PC-3 (cell line): ENCODE data around the gene ARHGAP4. TPM values are rescaled to one million over a fixed set of nuclear protein-coding genes. Genes with fewer than 3 reads are reported as not detected.

Source experiments
- ATAC-seq: fragments of 200-7000 bp; cut with Tn5 transposase; 2 replicates; pipeline ENCODE4 v1.9.1; 2020; ENCODE audit warnings: mild to moderate bottlenecking, moderate library complexity
- BruUV-seq: library from RNA; stranded (reverse); fragments of 400-500 nt; replicated peaks from 2 replicates; lab custom pipeline; 2021; lab: Mats Ljungman, UMichigan
- CTCF ChIA-PET: fragments of 300-600 bp; sonication (Branson Sonifier 250); formaldehyde crosslinking; loops from one replicate; lab custom pipeline; 2022; ENCODE audit warnings: antibody characterized with exemption; lab: Charles Lee
- POLR2A ChIA-PET: fragments of 300-600 bp; sonication (Branson Sonifier 250); formaldehyde crosslinking; loops from one replicate; lab custom pipeline; 2022; ENCODE audit warnings: antibody characterized with exemption; ENCODE audit not compliant: unreplicated experiment; lab: Charles Lee
- DNase-seq: peaks from one replicate; pipeline ENCODE4 v3.0.0-alpha.2; 2015
- H2AFZ ChIP-seq: fragments of 300-600 bp; sonication (generic); 2 replicates; pipeline ENCODE4 v1.6.0; 2016; ENCODE audit warnings: antibody characterized with exemption, low read length
- H3F3A ChIP-seq: fragments of 300-600 bp; sonication (generic); one replicate; pipeline ENCODE4 v1.6.0; 2017; ENCODE audit warnings: antibody characterized with exemption, low read length, control low read depth, mild to moderate bottlenecking; ENCODE audit not compliant: unreplicated experiment
- H3K27ac ChIP-seq: fragments of 300-600 bp; sonication (generic); 2 replicates; pipeline ENCODE4 v1.5.1; 2016; ENCODE audit warnings: mild to moderate bottlenecking, low read length
- H3K27me3 ChIP-seq: fragments of 300-600 bp; sonication (generic); 2 replicates; pipeline ENCODE4 v1.6.1; 2016; ENCODE audit warnings: low read length, mixed read lengths
- H3K36me3 ChIP-seq: fragments of 300-600 bp; sonication (generic); 2 replicates; pipeline ENCODE4 v1.6.1; 2016; ENCODE audit warnings: low read depth, mixed run types, low read length, mixed read lengths
- H3K4me1 ChIP-seq: fragments of 300-600 bp; sonication (generic); 2 replicates; pipeline ENCODE4 v1.5.1; 2016; ENCODE audit warnings: low read length; ENCODE audit not compliant: insufficient read depth
- H3K4me2 ChIP-seq: fragments of 300-600 bp; sonication (generic); 2 replicates; pipeline ENCODE4 v1.6.0; 2016; ENCODE audit warnings: low read length
- H3K4me3 ChIP-seq: fragments of 300-600 bp; sonication (generic); 2 replicates; pipeline ENCODE4 v1.5.1; 2016; ENCODE audit warnings: mild to moderate bottlenecking, low read length, mixed read lengths
- H3K79me2 ChIP-seq: fragments of 300-600 bp; sonication (generic); 2 replicates; pipeline ENCODE4 v1.6.1; 2017; ENCODE audit warnings: low read length, mixed read lengths
- H3K9ac ChIP-seq: fragments of 300-600 bp; sonication (generic); 2 replicates; pipeline ENCODE4 v1.6.0; 2016; ENCODE audit warnings: mild to moderate bottlenecking, low read length
- H3K9me2 ChIP-seq: fragments of 300-600 bp; sonication (generic); replicated peaks from 2 replicates; pipeline ENCODE4 v1.6.1; 2016; ENCODE audit warnings: mixed run types, low read length, mixed read lengths
- H3K9me3 ChIP-seq: fragments of 300-600 bp; sonication (generic); 2 replicates; pipeline ENCODE4 v1.6.1; 2016; ENCODE audit warnings: low read length, mixed read lengths
- H4K20me1 ChIP-seq: fragments of 300-600 bp; sonication (generic); 2 replicates; pipeline ENCODE4 v1.6.1; 2016; ENCODE audit warnings: low read length, mixed read lengths
- CTCF ChIP-seq: fragments of 300-600 bp; sonication (generic); conservative IDR thresholded peaks from 2 replicates; pipeline ENCODE4 v1.5.1; 2017; ENCODE audit warnings: antibody characterized with exemption, low read depth, mild to moderate bottlenecking, low read length
- EZH2 ChIP-seq: fragments of 300-600 bp; sonication (generic); IDR thresholded peaks from one replicate; pipeline ENCODE4 v1.6.1; 2017; ENCODE audit warnings: antibody characterized with exemption, mild to moderate bottlenecking, low read length; ENCODE audit not compliant: unreplicated experiment
- EZH2phosphoT487 ChIP-seq: fragments of 300-600 bp; sonication (generic); IDR thresholded peaks from 2 replicates; pipeline ENCODE4 v1.6.1; 2018; ENCODE audit warnings: mild to moderate bottlenecking, antibody characterized with exemption, low read length, borderline replicate concordance
- intact Hi-C: fragments of 100-400 bp; cut with micrococcal nuclease; formaldehyde crosslinking; loops from 2 replicates; pipeline ENCODE4 v1.9.0; 2023
- total RNA-seq: library from RNA; depleted of rRNA; stranded (reverse); fragments of >200 nt; gene quantifications from 2 replicates; pipeline ENCODE4 v1.2.3, GENCODE V29; 2014

Gene ARHGAP4
- total RNA-seq, 1 experiment from 2014 or later, result 4.6 TPM

DNA sequence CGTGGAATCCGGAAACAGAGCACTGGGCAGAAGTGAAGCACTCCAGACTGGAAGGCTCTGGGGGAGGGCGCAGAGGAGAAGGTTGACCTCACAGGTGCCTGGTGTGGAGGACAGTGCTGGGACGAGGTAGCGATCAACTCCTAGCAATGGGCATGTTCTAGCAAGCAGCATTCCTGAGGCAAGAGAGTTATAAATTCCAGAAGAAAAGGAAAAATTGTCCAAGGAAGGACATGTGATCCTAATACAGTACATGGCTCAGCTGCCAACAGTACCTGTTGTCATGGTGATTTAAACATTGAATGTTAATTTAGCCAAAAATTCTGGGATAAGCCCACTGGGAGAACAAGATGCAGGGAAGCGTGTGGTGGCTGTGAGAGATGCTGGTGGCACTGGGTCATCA, 8.2 kb downstream of the ARHGAP4 start:
- no peaks in the 10 kb centered on the region for H3K79me2 ChIP-seq
- ATAC-seq (no peak), DNase-seq (no peak)
- no peak overlapping the region for H3K4me3 ChIP-seq
- H4K20me1 ChIP-seq, result no peaks in the 10 kb centered on the region
- H3K36me3 ChIP-seq, result no peaks in the 10 kb centered on the region
- no peak overlapping the region for H2AFZ ChIP-seq
- no TSS peak for BruUV-seq
- H3K27me3 ChIP-seq, result no peaks in the 10 kb centered on the region
- H3K4me1 ChIP-seq, result no peaks in the 10 kb centered on the region
- no peak overlapping the region for H3K9ac ChIP-seq
- H3K9me3 ChIP-seq, result no peaks in the 10 kb centered on the region
- no peak for TF ChIP-seq EZH2phosphoT487
- no peak for TF ChIP-seq EZH2
- no peak for TF ChIP-seq CTCF
- H3K27ac ChIP-seq, result no peak overlapping the region
- no peaks in the 10 kb centered on the region for H3F3A ChIP-seq
- no peaks in the 10 kb centered on the region for H3K9me2 ChIP-seq
- ChIA-PET CTCF (no interaction called here), POLR2A (no interaction called here)
- intact Hi-C loops, result no loop called here
- H3K4me2 ChIP-seq, result no peak overlapping the region

- Histone ChIP-seq H3K36me3 (no peaks in the 10 kb centered on the region), H3K9ac (no peak overlapping the region), H3K27me3 (no peaks in the 10 kb centered on the region), H3K9me3 (no peaks in the 10 kb centered on the region), H3K79me2 (no peaks in the 10 kb centered on the region), H3K4me2 (no peak overlapping the region), H2AFZ (no peak overlapping the region), H3K4me3 (no peak overlapping the region), H4K20me1 (no peaks in the 10 kb centered on the region), H3K27ac (no peak overlapping the region), H3K9me2 (no peaks in the 10 kb centered on the region), H3K4me1 (no peaks in the 10 kb centered on the region), H3F3A (no peaks in the 10 kb centered on the region)
- intact Hi-C loops, result no loop called here
- TF ChIP-seq EZH2 (no peak), CTCF (no peak)
- DNase-seq, result no peak
- CTCF ChIA-PET, result no interaction called here
- no peak for ATAC-seq
- BruUV-seq, result no TSS peak
- POLR2A ChIA-PET, result no interaction called here
Observed at GRCh38 chrX:153913701-153914100, 12.4 kb downstream of the ARHGAP4 start.

GRCh38 chrX:153913211-153913610, 12.9 kb downstream of the ARHGAP4 start:
- no peaks in the 10 kb centered on the region for H3K27me3 ChIP-seq
- H3K9me2 ChIP-seq, result no peaks in the 10 kb centered on the region
- ChIA-PET CTCF (no interaction called here), POLR2A (no interaction called here)
- H3K4me3 ChIP-seq, result no peak overlapping the region
- no peak overlapping the region for H2AFZ ChIP-seq
- H3K4me1 ChIP-seq, result no peaks in the 10 kb centered on the region
- DNase-seq, result no peak
- no peaks in the 10 kb centered on the region for H3F3A ChIP-seq
- H3K9me3 ChIP-seq, result no peaks in the 10 kb centered on the region
- H3K27ac ChIP-seq, result no peak overlapping the region
- intact Hi-C loops, result no loop called here
- no peak for ATAC-seq
- no peak overlapping the region for H3K4me2 ChIP-seq
- H4K20me1 ChIP-seq, result no peaks in the 10 kb centered on the region
- no peak overlapping the region for H3K9ac ChIP-seq
- H3K79me2 ChIP-seq, result no peaks in the 10 kb centered on the region
- no TSS peak for BruUV-seq
- TF ChIP-seq EZH2phosphoT487 (no peak), EZH2 (no peak), CTCF (no peak)
- H3K36me3 ChIP-seq, result no peaks in the 10 kb centered on the region
